HepG2 (cell line): ENCODE measurements around the gene ARHGAP5. TPM values are rescaled to one million over a fixed set of nuclear protein-coding genes. Genes with fewer than 3 reads are reported as not detected.

Experiments
- GATAD2A ChIP-seq: IDR thresholded peaks from 2 replicates; pipeline ENCODE4 v1.6.1; 2016
- HIVEP1 ChIP-seq: sonication (generic); formaldehyde crosslinking; IDR thresholded peaks from 2 replicates; pipeline ENCODE4 v1.4.0; 2020; ENCODE audit warnings: mild to moderate bottlenecking, missing genetic modification reagents
- IKZF1 ChIP-seq: fragments of 450-650 bp; IDR thresholded peaks from 2 replicates; pipeline ENCODE4 v1.7.1; 2016
- RXRA ChIP-seq: sonication (generic); formaldehyde crosslinking; IDR thresholded peaks from 2 replicates; pipeline ENCODE4 v1.5.1; 2020; ENCODE audit warnings: missing genetic modification reagents
- ZBTB8A ChIP-seq: sonication (generic); formaldehyde crosslinking; IDR thresholded peaks from 2 replicates; pipeline ENCODE4 v1.4.0; 2020; ENCODE audit warnings: mild to moderate bottlenecking, low read depth, missing genetic modification reagents, borderline replicate concordance
- ZNF652 ChIP-seq: IDR thresholded peaks from 2 replicates; pipeline ENCODE4 v1.6.1; 2016; ENCODE audit warnings: low read depth, borderline replicate concordance
- polyA plus RNA-seq, 8 experiments: library from polyadenylated mRNA; depleted of rRNA in 3 of 8; stranded (reverse) in 7 of 8; unstranded in 1 of 8; fragments of >200 nt; fragmentation: Illumina TruSeq in 4 of 8; extraction: Trizol in 4 of 8; gene quantifications; 2 replicates each; pipeline versions ENCODE4 v1.2.1 to v1.2.3, GENCODE V29; 2011 to 2016; ENCODE audit warnings: low read depth in 4 of 8, missing spikeins in 1 of 8, mixed read lengths in 1 of 8; ENCODE audit not compliant: insufficient read depth in 1 of 8
- total RNA-seq, 5 experiments: library from RNA; depleted of rRNA; stranded (reverse); fragments of >200 nt; fragmentation: Illumina TruSeq; extraction: Trizol; gene quantifications; 2 replicates each; pipeline ENCODE4 v1.2.3, GENCODE V29; 2016; ENCODE audit warnings: low read depth in 1 of 5
- TF ChIP-seq, protein P1 (sequence below), 2 experiments: sonication (generic) in 1 of 2; formaldehyde crosslinking in 1 of 2; IDR thresholded peaks; 2 replicates each; pipeline versions ENCODE4 v1.4.0 to v1.6.1; 2016 to 2020; ENCODE audit warnings: borderline replicate concordance in 1 of 2, low read depth in 1 of 2, mild to moderate bottlenecking in 1 of 2, missing genetic modification reagents in 1 of 2
- TF ChIP-seq, protein P2 (sequence below): sonication (generic); formaldehyde crosslinking; IDR thresholded peaks from 2 replicates; pipeline ENCODE4 v1.8.1; 2023; ENCODE audit warnings: missing genetic modification reagents, inconsistent platforms, borderline replicate concordance
- TF ChIP-seq, protein P3 (sequence below): IDR thresholded peaks from 2 replicates; pipeline ENCODE4 v1.4.0; 2020; ENCODE audit warnings: mild to moderate bottlenecking, missing genetic modification reagents
- TF ChIP-seq, protein P4 (sequence below): sonication (generic); formaldehyde crosslinking; conservative IDR thresholded peaks from 2 replicates; pipeline ENCODE4 v1.4.0; 2020; ENCODE audit warnings: missing genetic modification reagents
- TF ChIP-seq, protein P5 (sequence below): sonication (generic); formaldehyde crosslinking; IDR thresholded peaks from 2 replicates; pipeline ENCODE4 v1.9.0; 2021; ENCODE audit warnings: missing genetic modification reagents, borderline replicate concordance

Gene ARHGAP5
- total and polyA plus RNA-seq, 2 of the 13 experiments (the other 11 are each of a cell fraction or from before 2014, with no cell fraction given), result 33.7 to 144 TPM

DNA sequence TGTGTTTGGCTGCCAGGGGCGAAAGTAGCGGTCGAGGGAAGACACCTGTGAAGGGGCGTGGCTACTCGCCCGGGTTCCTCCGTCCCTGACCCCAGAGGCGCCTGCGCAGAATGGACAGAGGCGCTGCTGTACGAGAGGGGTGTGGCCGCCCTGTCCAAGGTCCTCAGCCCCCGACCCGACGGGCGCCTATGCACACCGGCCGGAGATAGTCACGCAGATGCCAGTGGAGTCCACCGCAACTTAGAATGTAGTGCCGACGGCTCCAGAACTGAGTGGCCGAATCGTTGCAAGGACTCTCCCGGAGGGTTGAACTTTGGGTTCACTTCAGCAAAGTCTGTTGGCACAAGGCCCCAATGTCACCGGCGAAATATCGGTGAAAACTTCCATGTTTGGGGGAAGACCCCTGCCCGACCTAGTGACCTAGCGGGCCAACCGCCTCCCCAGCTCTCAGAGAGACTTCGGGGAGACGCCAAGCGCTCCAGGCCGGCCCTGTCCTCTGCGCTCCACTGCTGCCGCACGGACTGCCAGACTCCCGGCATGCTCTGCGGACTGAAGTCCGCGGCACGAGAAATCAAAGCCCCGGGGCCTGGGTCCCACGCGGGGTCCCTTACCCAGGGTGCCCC lies 124.2 kb downstream of the ARHGAP5 start (continued):
- TF ChIP-seq, protein P1, sequence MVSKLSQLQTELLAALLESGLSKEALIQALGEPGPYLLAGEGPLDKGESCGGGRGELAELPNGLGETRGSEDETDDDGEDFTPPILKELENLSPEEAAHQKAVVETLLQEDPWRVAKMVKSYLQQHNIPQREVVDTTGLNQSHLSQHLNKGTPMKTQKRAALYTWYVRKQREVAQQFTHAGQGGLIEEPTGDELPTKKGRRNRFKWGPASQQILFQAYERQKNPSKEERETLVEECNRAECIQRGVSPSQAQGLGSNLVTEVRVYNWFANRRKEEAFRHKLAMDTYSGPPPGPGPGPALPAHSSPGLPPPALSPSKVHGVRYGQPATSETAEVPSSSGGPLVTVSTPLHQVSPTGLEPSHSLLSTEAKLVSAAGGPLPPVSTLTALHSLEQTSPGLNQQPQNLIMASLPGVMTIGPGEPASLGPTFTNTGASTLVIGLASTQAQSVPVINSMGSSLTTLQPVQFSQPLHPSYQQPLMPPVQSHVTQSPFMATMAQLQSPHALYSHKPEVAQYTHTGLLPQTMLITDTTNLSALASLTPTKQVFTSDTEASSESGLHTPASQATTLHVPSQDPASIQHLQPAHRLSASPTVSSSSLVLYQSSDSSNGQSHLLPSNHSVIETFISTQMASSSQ (IDR thresholded peaks at IDR 0.05; ENCODE audit: low read depth), result no peak; the same call in 1 of the 2 replicates
- TF ChIP-seq, protein P1 (CRISPR knock-in tag; IDR thresholded peaks at IDR 0.05; ENCODE audit: borderline replicate concordance), result peak; percentile 83
- TF ChIP-seq ZNF652 (no peak; the same call in 1 of the 2 replicates), RXRA (CRISPR knock-in tag) (peak; percentile 87), ZBTB8A (peak; percentile 97), HIVEP1 (peak; percentile 95; the same call in 1 of the 2 replicates), IKZF1 (no peak), GATAD2A (CRISPR knock-in tag) (peak; percentile 80)
- TF ChIP-seq, protein P2, sequence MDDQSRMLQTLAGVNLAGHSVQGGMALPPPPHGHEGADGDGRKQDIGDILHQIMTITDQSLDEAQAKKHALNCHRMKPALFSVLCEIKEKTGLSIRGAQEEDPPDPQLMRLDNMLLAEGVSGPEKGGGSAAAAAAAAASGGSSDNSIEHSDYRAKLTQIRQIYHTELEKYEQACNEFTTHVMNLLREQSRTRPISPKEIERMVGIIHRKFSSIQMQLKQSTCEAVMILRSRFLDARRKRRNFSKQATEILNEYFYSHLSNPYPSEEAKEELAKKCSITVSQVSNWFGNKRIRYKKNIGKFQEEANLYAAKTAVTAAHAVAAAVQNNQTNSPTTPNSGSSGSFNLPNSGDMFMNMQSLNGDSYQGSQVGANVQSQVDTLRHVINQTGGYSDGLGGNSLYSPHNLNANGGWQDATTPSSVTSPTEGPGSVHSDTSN (CRISPR knock-in tag), result no peak; the same call in 1 of the 2 replicates
- TF ChIP-seq, protein P3, sequence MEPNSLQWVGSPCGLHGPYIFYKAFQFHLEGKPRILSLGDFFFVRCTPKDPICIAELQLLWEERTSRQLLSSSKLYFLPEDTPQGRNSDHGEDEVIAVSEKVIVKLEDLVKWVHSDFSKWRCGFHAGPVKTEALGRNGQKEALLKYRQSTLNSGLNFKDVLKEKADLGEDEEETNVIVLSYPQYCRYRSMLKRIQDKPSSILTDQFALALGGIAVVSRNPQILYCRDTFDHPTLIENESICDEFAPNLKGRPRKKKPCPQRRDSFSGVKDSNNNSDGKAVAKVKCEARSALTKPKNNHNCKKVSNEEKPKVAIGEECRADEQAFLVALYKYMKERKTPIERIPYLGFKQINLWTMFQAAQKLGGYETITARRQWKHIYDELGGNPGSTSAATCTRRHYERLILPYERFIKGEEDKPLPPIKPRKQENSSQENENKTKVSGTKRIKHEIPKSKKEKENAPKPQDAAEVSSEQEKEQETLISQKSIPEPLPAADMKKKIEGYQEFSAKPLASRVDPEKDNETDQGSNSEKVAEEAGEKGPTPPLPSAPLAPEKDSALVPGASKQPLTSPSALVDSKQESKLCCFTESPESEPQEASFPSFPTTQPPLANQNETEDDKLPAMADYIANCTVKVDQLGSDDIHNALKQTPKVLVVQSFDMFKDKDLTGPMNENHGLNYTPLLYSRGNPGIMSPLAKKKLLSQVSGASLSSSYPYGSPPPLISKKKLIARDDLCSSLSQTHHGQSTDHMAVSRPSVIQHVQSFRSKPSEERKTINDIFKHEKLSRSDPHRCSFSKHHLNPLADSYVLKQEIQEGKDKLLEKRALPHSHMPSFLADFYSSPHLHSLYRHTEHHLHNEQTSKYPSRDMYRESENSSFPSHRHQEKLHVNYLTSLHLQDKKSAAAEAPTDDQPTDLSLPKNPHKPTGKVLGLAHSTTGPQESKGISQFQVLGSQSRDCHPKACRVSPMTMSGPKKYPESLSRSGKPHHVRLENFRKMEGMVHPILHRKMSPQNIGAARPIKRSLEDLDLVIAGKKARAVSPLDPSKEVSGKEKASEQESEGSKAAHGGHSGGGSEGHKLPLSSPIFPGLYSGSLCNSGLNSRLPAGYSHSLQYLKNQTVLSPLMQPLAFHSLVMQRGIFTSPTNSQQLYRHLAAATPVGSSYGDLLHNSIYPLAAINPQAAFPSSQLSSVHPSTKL, result peak; percentile 85
- TF ChIP-seq, protein P4, sequence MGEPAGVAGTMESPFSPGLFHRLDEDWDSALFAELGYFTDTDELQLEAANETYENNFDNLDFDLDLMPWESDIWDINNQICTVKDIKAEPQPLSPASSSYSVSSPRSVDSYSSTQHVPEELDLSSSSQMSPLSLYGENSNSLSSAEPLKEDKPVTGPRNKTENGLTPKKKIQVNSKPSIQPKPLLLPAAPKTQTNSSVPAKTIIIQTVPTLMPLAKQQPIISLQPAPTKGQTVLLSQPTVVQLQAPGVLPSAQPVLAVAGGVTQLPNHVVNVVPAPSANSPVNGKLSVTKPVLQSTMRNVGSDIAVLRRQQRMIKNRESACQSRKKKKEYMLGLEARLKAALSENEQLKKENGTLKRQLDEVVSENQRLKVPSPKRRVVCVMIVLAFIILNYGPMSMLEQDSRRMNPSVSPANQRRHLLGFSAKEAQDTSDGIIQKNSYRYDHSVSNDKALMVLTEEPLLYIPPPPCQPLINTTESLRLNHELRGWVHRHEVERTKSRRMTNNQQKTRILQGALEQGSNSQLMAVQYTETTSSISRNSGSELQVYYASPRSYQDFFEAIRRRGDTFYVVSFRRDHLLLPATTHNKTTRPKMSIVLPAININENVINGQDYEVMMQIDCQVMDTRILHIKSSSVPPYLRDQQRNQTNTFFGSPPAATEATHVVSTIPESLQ (CRISPR knock-in tag), result peak; percentile 92
- TF ChIP-seq, protein P5, sequence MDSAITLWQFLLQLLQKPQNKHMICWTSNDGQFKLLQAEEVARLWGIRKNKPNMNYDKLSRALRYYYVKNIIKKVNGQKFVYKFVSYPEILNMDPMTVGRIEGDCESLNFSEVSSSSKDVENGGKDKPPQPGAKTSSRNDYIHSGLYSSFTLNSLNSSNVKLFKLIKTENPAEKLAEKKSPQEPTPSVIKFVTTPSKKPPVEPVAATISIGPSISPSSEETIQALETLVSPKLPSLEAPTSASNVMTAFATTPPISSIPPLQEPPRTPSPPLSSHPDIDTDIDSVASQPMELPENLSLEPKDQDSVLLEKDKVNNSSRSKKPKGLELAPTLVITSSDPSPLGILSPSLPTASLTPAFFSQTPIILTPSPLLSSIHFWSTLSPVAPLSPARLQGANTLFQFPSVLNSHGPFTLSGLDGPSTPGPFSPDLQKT (CRISPR knock-in tag), result no peak
